ENCODE results near the gene CHODL.

DNA sequence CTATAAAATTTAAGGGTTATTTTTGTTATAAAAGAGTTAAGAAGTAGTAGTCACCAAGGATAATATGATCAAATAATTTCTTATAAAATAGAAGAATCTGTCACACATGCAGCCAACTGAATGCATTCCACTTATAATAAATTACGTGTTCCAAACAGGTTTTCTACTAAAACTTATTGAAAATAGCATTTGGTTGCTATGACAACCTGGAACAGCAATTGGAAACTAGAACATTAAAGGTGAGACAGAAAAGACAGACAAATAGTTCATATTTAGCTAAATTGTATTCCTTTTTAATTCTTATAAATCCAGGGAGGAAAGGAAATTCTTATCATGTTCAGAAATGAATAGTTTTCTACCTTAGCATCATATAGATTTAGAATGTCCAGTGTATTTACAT lies 9.1 kb upstream of the CHODL start:
- TF ChIP-seq, protein P1, sequence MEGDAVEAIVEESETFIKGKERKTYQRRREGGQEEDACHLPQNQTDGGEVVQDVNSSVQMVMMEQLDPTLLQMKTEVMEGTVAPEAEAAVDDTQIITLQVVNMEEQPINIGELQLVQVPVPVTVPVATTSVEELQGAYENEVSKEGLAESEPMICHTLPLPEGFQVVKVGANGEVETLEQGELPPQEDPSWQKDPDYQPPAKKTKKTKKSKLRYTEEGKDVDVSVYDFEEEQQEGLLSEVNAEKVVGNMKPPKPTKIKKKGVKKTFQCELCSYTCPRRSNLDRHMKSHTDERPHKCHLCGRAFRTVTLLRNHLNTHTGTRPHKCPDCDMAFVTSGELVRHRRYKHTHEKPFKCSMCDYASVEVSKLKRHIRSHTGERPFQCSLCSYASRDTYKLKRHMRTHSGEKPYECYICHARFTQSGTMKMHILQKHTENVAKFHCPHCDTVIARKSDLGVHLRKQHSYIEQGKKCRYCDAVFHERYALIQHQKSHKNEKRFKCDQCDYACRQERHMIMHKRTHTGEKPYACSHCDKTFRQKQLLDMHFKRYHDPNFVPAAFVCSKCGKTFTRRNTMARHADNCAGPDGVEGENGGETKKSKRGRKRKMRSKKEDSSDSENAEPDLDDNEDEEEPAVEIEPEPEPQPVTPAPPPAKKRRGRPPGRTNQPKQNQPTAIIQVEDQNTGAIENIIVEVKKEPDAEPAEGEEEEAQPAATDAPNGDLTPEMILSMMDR (IDR thresholded peaks at IDR 0.05) = no peak
- TF ChIP-seq POLR2A (IDR thresholded peaks at IDR 0.05) = no peak
